Panc1 (cell line): ENCODE data around the gene ACACA. TPM values are rescaled to one million over a fixed set of nuclear protein-coding genes. Genes with fewer than 3 reads are reported as not detected.

Source experiments
- ATAC-seq: fragments of 200-7000 bp; cut with Tn5 transposase; 2 replicates; pipeline ENCODE4 v1.9.1; 2020; ENCODE audit warnings: mild to moderate bottlenecking, moderate library complexity
- BruUV-seq: library from RNA; stranded (reverse); fragments of 400-500 nt; replicated peaks from 2 replicates; lab custom pipeline; 2021; lab: Mats Ljungman, UMichigan
- CTCF ChIA-PET: fragments of 300-600 bp; sonication (Branson Sonifier 250); formaldehyde crosslinking; loops from one replicate; lab custom pipeline; 2022; ENCODE audit warnings: antibody characterized with exemption; lab: Charles Lee
- POLR2A ChIA-PET: fragments of 300-600 bp; sonication (Branson Sonifier 250); formaldehyde crosslinking; loops from one replicate; lab custom pipeline; 2022; ENCODE audit warnings: antibody characterized with exemption; lab: Charles Lee
- DNase-seq: peaks from one replicate; pipeline ENCODE4 v3.0.0-alpha.2; 2010; ENCODE audit warnings: low read depth, low spot score
- H3K27ac ChIP-seq: 2 replicates; pipeline ENCODE4 v1.5.1; 2011; ENCODE audit warnings: mild to moderate bottlenecking, low read length, inconsistent platforms
- H3K27me3 ChIP-seq: fragments of 200-500 bp; sonication (Bioruptor generic); 2 replicates; pipeline ENCODE4 v1.6.0; 2014; ENCODE audit warnings: low read length, inconsistent platforms; ENCODE audit not compliant: control insufficient read depth, insufficient read depth
- H3K36me3 ChIP-seq: fragments of 200-500 bp; sonication (Bioruptor generic); 2 replicates; pipeline ENCODE4 v1.5.1; 2014; ENCODE audit warnings: inconsistent platforms, mild to moderate bottlenecking, low read length, moderate library complexity; ENCODE audit not compliant: control insufficient read depth, insufficient read depth
- H3K4me1 ChIP-seq: 2 replicates; pipeline ENCODE4 v1.5.1; 2011; ENCODE audit warnings: inconsistent platforms, mild to moderate bottlenecking, low read length, moderate library complexity; ENCODE audit not compliant: control insufficient read depth, insufficient read depth
- H3K4me3 ChIP-seq, 2 experiments: 2 replicates each; pipeline ENCODE4 v1.5.1; 2011 to 2012; ENCODE audit warnings: low read depth in 2 of 2, low read length in 2 of 2, mild to moderate bottlenecking in 2 of 2, inconsistent platforms in 1 of 2, moderate library complexity in 1 of 2
- H3K9me3 ChIP-seq: fragments of 200-500 bp; sonication (Bioruptor generic); 2 replicates; pipeline ENCODE4 v1.5.1; 2014; ENCODE audit warnings: low read depth, mild to moderate bottlenecking, inconsistent platforms, low read length, moderate library complexity; ENCODE audit not compliant: control insufficient read depth, insufficient read depth
- CTCF ChIP-seq: fragments of 450-650 bp; IDR thresholded peaks from 2 replicates; pipeline ENCODE4 v1.5.1; 2017; ENCODE audit warnings: mild to moderate bottlenecking
- POLR2AphosphoS5 ChIP-seq: IDR thresholded peaks from 2 replicates; pipeline ENCODE4 v1.6.1; 2012; ENCODE audit warnings: mild to moderate bottlenecking, low read depth, low read length, moderate library complexity
- REST ChIP-seq, 2 experiments: IDR thresholded peaks; 2 replicates each; pipeline ENCODE4 v1.6.1; 2011 to 2012; ENCODE audit warnings: low read depth in 2 of 2, control low read depth in 1 of 2, low read length in 1 of 2, mild to moderate bottlenecking in 1 of 2, moderate library complexity in 1 of 2; ENCODE audit not compliant: insufficient read depth in 1 of 2
- SIN3A ChIP-seq: IDR thresholded peaks from 2 replicates; pipeline ENCODE4 v1.6.1; 2012; ENCODE audit warnings: low read depth, mild to moderate bottlenecking, low read length, moderate library complexity, borderline replicate concordance; ENCODE audit not compliant: insufficient read depth
- TCF7L2 ChIP-seq: IDR thresholded peaks from 2 replicates; pipeline ENCODE4 v1.6.1; 2011; ENCODE audit warnings: mild to moderate bottlenecking, low read depth, low read length, inconsistent platforms
- in situ Hi-C: cut with HindIII; loops from 2 replicates; pipeline ENCODE4 v1.10.0; 2016; ENCODE audit warnings: low sequenced_read_pairs, low pct_unique_long_range_greater_than_20kb
- intact Hi-C: fragments of 100-400 bp; cut with micrococcal nuclease; formaldehyde crosslinking; loops from one replicate; pipeline ENCODE4 v1.10.0; 2022; ENCODE audit not compliant: unreplicated experiment
- total RNA-seq: library from RNA; stranded (reverse); gene quantifications from one replicate; pipeline ENCODE4 v1.2.1, GENCODE V29; 2021; ENCODE audit not compliant: unreplicated experiment

The ACACA gene
- total RNA-seq, 1 experiment from 2014 or later = 131 TPM

DNA sequence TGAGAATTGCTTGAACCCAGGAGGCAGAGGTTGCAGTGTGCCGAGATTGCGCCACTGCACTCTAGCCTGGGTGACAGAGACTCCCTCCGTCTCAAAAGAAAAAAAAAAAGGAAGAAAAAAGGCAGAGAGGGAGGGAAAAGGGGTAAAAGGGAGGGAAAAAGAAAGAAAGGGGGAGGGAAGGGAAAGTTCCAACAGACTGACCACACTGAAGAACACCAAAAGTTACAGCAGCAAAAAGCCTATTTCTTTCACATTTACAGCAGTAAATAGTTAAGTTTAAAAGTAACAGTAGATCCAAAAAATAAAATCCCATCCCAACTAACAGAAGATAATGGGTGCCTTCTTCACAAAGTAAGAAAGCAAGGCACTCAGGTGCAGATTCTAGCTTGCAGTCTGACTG lies 67.8 kb downstream of the ACACA start:
- Histone ChIP-seq H3K36me3 (no peaks in the 10 kb centered on the region; the same call in 1 of the 2 replicates), H3K4me3 (no peak overlapping the region), H3K27me3 (no peaks in the 10 kb centered on the region), H3K9me3 (no peaks in the 10 kb centered on the region), H3K4me1 (peaks cover 5% of the 10 kb centered on the region), H3K27ac (no peak overlapping the region)
- TF ChIP-seq TCF7L2 (no peak), SIN3A (no peak), POLR2AphosphoS5 (no peak), CTCF (no peak), REST (IDR thresholded peaks at IDR 0.05; ENCODE audit: insufficient read depth in 1 of 2, low read depth in 2 of 2, low read length in 1 of 2) (no peak)
- in situ Hi-C loops = no loop called here
- ChIA-PET CTCF (no interaction called here), POLR2A (no interaction called here)
- ATAC-seq (no peak), DNase-seq (no peak)
- intact Hi-C loops = no loop called here
- no TSS peak for BruUV-seq

DNA sequence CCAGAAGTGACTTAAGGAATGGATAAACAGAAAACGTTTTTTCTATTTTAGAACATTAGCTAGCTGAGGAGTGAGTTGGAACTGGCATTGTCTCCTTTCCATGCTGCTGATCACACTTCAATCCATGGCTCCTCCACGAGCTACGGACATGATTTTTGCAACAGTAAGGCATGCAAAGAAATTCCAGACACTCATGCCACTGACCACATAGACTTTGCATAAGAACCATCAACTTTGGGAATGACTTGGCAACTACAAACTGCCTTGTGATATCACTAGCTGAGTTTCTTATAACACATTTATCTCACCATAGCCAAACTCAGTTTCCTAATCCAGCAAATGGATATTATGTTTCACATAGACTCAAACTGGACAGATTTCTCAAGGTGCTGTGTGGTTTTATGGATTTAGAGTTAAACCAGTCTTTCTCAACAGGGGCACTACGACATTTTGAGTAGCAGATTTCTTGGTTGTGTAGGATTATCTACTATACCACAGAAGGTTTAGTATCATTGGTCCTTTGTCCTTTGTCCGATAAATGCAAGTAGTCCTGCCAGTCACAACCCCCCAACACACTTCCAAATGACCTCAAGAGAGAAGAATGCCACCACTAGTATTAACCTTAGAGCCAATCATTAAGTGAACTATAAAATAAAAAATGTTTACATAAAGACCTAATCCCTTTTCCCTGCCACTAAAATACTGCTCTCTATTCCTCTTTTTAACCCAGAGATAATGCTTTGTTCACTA lies 79.1 kb downstream of the ACACA start:
- DNase-seq (no peak), ATAC-seq (no peak)
- TF ChIP-seq POLR2AphosphoS5 (no peak), REST (IDR thresholded peaks at IDR 0.05; ENCODE audit: insufficient read depth in 1 of 2, low read depth in 2 of 2, low read length in 1 of 2) (no peak)
- Histone ChIP-seq H3K27ac (no peak overlapping the region), H3K36me3 (peaks cover 8% of the 10 kb centered on the region), H3K9me3 (no peaks in the 10 kb centered on the region), H3K4me3 (no peak overlapping the region), H3K27me3 (no peaks in the 10 kb centered on the region), H3K4me1 (no peaks in the 10 kb centered on the region)
- in situ Hi-C loops = no loop called here
- CTCF ChIA-PET = no interaction called here
- intact Hi-C loops = no loop called here
- POLR2A ChIA-PET = no interaction called here
- BruUV-seq = TSS peak; percentile 33
